BLaER1 treated with 17β-estradiol and CSF1 and Interleukin-3, amounts not matched to agents 10 nM and 100 nM (cell line): Measurements from ENCODE around the gene LDLRAD1.
"Not testable (repeated sequence)": the region's sequence is repeated elsewhere in the genome, so short reads cannot be mapped to it uniquely, and the experiment has no call there.

Experiments used
- H3K27ac ChIP-seq, 11 experiments: shearing (Covaris generic); formaldehyde crosslinking; 2 replicates each; pipeline ENCODE4 v1.8.1; 2022
- H3K27me3 ChIP-seq, 11 experiments: shearing (Covaris generic); formaldehyde crosslinking; 2 replicates each; pipeline ENCODE4 v1.8.1; 2022
- H3K36me3 ChIP-seq, 11 experiments: shearing (Covaris generic); formaldehyde crosslinking; 2 replicates each; pipeline ENCODE4 v1.8.1; 2022
- H3K4me1 ChIP-seq, 10 experiments: shearing (Covaris generic); formaldehyde crosslinking; 2 replicates each; pipeline ENCODE4 v1.8.1; 2022
- H3K4me2 ChIP-seq, 11 experiments: shearing (Covaris generic); formaldehyde crosslinking; 2 replicates each; pipeline ENCODE4 v1.8.1; 2022
- H3K4me3 ChIP-seq, 10 experiments: shearing (Covaris generic); formaldehyde crosslinking; 2 replicates each; pipeline ENCODE4 v1.8.1; 2022
- H3K9ac ChIP-seq, 11 experiments: shearing (Covaris generic); formaldehyde crosslinking; 2 replicates each; pipeline ENCODE4 v1.8.1; 2022
- H3K9me3 ChIP-seq, 11 experiments: shearing (Covaris generic); formaldehyde crosslinking; replicated peaks in 1 of 11; 2 replicates each; pipeline ENCODE4 v1.8.1; 2022
- H4K20me1 ChIP-seq, 11 experiments: shearing (Covaris generic); formaldehyde crosslinking; 2 replicates each; pipeline ENCODE4 v1.8.1; 2022
- Cebpa-rat ChIP-seq, 11 experiments: shearing (Covaris generic); IDR thresholded peaks; 2 replicates each; pipeline ENCODE4 v1.8.1; 2022

Gene LDLRAD1

GRCh38 chr1:54024358-54024757 is 6.4 kb upstream of the LDLRAD1 start:
- Histone ChIP-seq H3K27me3 (no peaks in the 10 kb centered on the region), H3K9me3 (no peaks in the 10 kb centered on the region), H3K36me3 (peaks cover 0 to 16% (median 5%) of the 10 kb centered on the region in 11 experiments; a peak in 8 of 22 replicates), H3K27ac (no peak overlapping the region), H3K9ac (no peak overlapping the region), H4K20me1 (no peaks in the 10 kb centered on the region), H3K4me1 (no peaks in the 10 kb centered on the region), H3K4me3 (no peak overlapping the region), H3K4me2 (no peak overlapping the region)
- no peak for TF ChIP-seq Cebpa-rat (IDR thresholded peaks at IDR 0.05)

- not testable (repeated sequence) for H3K9me3 ChIP-seq, H3K4me3 ChIP-seq, H3K9ac ChIP-seq, H3K4me2 ChIP-seq, H4K20me1 ChIP-seq, H3K36me3 ChIP-seq, H3K27me3 ChIP-seq, H3K27ac ChIP-seq, H3K4me1 ChIP-seq
Observed at GRCh38 chr1:54019562-54020176, 1.7 kb upstream of the LDLRAD1 start.

GRCh38 chr1:54018635-54019034 is 649 bp upstream of the LDLRAD1 start:
- Histone ChIP-seq H3K36me3 (no peaks in the 10 kb centered on the region), H3K9me3 (no peaks in the 10 kb centered on the region), H3K4me3 (no peak overlapping the region), H3K9ac (no peak overlapping the region), H3K4me1 (no peaks in the 10 kb centered on the region), H4K20me1 (no peaks in the 10 kb centered on the region), H3K4me2 (no peak overlapping the region), H3K27me3 (no peaks in the 10 kb centered on the region), H3K27ac (no peak overlapping the region)
- no peak for TF ChIP-seq Cebpa-rat (IDR thresholded peaks at IDR 0.05)

GRCh38 chr1:54016343-54017282 is 1.4 kb downstream of the LDLRAD1 start:
- Histone ChIP-seq H3K4me2 (no peak overlapping the region), H3K4me3 (no peak overlapping the region), H3K4me1 (no peaks in the 10 kb centered on the region), H3K27ac (no peak overlapping the region), H4K20me1 (0 out of 22 replicates have a peak, but pooled peaks cover 0 to 6% (median 0%) of the 10 kb centered on the region in 11 experiments), H3K9ac (no peak overlapping the region), H3K9me3 (no peaks in the 10 kb centered on the region), H3K36me3 (no peaks in the 10 kb centered on the region), H3K27me3 (no peaks in the 10 kb centered on the region)
- TF ChIP-seq Cebpa-rat (IDR thresholded peaks at IDR 0.05), result no peak

GRCh38 chr1:54014009-54014629 is 3.9 kb downstream of the LDLRAD1 start:
- Histone ChIP-seq H3K9me3 (no peaks in the 10 kb centered on the region), H3K4me1 (no peaks in the 10 kb centered on the region), H3K4me3 (no peak overlapping the region), H4K20me1 (0 out of 22 replicates have a peak, but pooled peaks cover 0 to 6% (median 0%) of the 10 kb centered on the region in 11 experiments), H3K27ac (no peak overlapping the region), H3K36me3 (no peaks in the 10 kb centered on the region), H3K27me3 (no peaks in the 10 kb centered on the region), H3K9ac (no peak overlapping the region), H3K4me2 (no peak overlapping the region)
- no peak for TF ChIP-seq Cebpa-rat (IDR thresholded peaks at IDR 0.05)

- Histone ChIP-seq H3K4me2 (no peak overlapping the region), H3K9me3 (no peaks in the 10 kb centered on the region), H3K9ac (no peak overlapping the region), H3K36me3 (no peaks in the 10 kb centered on the region), H3K27me3 (no peaks in the 10 kb centered on the region), H3K4me3 (no peak overlapping the region), H4K20me1 (0 out of 22 replicates have a peak, but pooled peaks cover 0 to 6% (median 0%) of the 10 kb centered on the region in 11 experiments), H3K4me1 (no peaks in the 10 kb centered on the region), H3K27ac (no peak overlapping the region)
- no peak for TF ChIP-seq Cebpa-rat (IDR thresholded peaks at IDR 0.05)
Observed at GRCh38 chr1:54013393-54014008, 4.5 kb downstream of the LDLRAD1 start.

- Histone ChIP-seq H3K27ac (no peak overlapping the region), H3K9ac (no peak overlapping the region), H3K9me3 (no peaks in the 10 kb centered on the region), H3K4me1 (no peaks in the 10 kb centered on the region), H3K4me2 (no peak overlapping the region), H3K4me3 (no peak overlapping the region), H3K27me3 (no peaks in the 10 kb centered on the region), H3K36me3 (no peaks in the 10 kb centered on the region), H4K20me1 (0 out of 22 replicates have a peak, but pooled peaks cover 0 to 6% (median 0%) of the 10 kb centered on the region in 11 experiments)
- no peak for TF ChIP-seq Cebpa-rat (IDR thresholded peaks at IDR 0.05)
Observed at GRCh38 chr1:54012863-54013262, 5.1 kb downstream of the LDLRAD1 start.

- Histone ChIP-seq H3K4me1 (no peaks in the 10 kb centered on the region), H4K20me1 (0 out of 22 replicates have a peak, but pooled peaks cover 0 to 6% (median 0%) of the 10 kb centered on the region in 11 experiments), H3K27me3 (no peaks in the 10 kb centered on the region), H3K4me2 (no peak overlapping the region), H3K27ac (no peak overlapping the region), H3K9me3 (no peaks in the 10 kb centered on the region), H3K36me3 (no peaks in the 10 kb centered on the region), H3K9ac (no peak overlapping the region), H3K4me3 (no peak overlapping the region)
- TF ChIP-seq Cebpa-rat (IDR thresholded peaks at IDR 0.05), result no peak
Observed at GRCh38 chr1:54012008-54012325, 6.0 kb downstream of the LDLRAD1 start.

- no peak overlapping the region for H3K4me3 ChIP-seq
- H4K20me1 ChIP-seq, result 0 out of 22 replicates have a peak, but pooled peaks cover 0 to 6% (median 0%) of the 10 kb centered on the region in 11 experiments
- H3K9ac ChIP-seq, result no peak overlapping the region
- H3K27me3 ChIP-seq, result no peaks in the 10 kb centered on the region
- H3K36me3 ChIP-seq, result no peaks in the 10 kb centered on the region
- no peak overlapping the region for H3K4me2 ChIP-seq
- H3K9me3 ChIP-seq, result no peaks in the 10 kb centered on the region
- no peak overlapping the region for H3K27ac ChIP-seq
- no peaks in the 10 kb centered on the region for H3K4me1 ChIP-seq
- no peak for TF ChIP-seq Cebpa-rat (IDR thresholded peaks at IDR 0.05)
Observed at GRCh38 chr1:54011316-54012007, 6.5 kb downstream of the LDLRAD1 start.
